Measurements from ENCODE around the gene CACNA2D3.
A peak's percentile ranks its signal among the peaks of the same experiment; 100 is the strongest.
"Not testable (repeated sequence)": the region's sequence is repeated elsewhere in the genome, so short reads cannot be mapped to it uniquely, and the experiment has no call there.

The CACNA2D3 gene

GRCh38 chr3:54122324-54123002, at the start of gene CACNA2D3:
Gene CACNA2D3 (plus strand): TSS chr3:54122552.
- peak in 23 of 51 donors; percentile 7 to 62 (median 44) for DNase-seq

- DNase-seq, result no peak
These were observed 49.0 kb upstream of the CACNA2D3 start for GRCh38 chr3:54073386-54073785.

GRCh38 chr3:54079314-54079713, 43.0 kb upstream of the CACNA2D3 start:
- no peak for DNase-seq

GRCh38 chr3:54079730-54080325, 42.5 kb upstream of the CACNA2D3 start:
- DNase-seq, result no peak

- DNase-seq, result no peak
These were observed 38.4 kb upstream of the CACNA2D3 start for GRCh38 chr3:54083921-54084320.

- no peak for DNase-seq
These were observed 36.4 kb upstream of the CACNA2D3 start for GRCh38 chr3:54085936-54086335.

- DNase-seq, result no peak
These were observed 35.5 kb upstream of the CACNA2D3 start for GRCh38 chr3:54086652-54087405.

GRCh38 chr3:54087581-54088410, 34.6 kb upstream of the CACNA2D3 start:
- no peak for DNase-seq

- no peak for DNase-seq
These were observed 28.7 kb upstream of the CACNA2D3 start for GRCh38 chr3:54093491-54094248.

- DNase-seq, result no peak
These were observed 27.4 kb upstream of the CACNA2D3 start for GRCh38 chr3:54094926-54095325.

GRCh38 chr3:54099381-54099780, 23.0 kb upstream of the CACNA2D3 start:
- no peak for DNase-seq

- DNase-seq, result no peak
These were observed 18.3 kb upstream of the CACNA2D3 start for GRCh38 chr3:54104084-54104483.

- not testable (repeated sequence) for DNase-seq
These were observed 6.2 kb upstream of the CACNA2D3 start for GRCh38 chr3:54116129-54116528.

GRCh38 chr3:54120657-54121413, 1.5 kb upstream of the CACNA2D3 start:
- DNase-seq, result peak in 4 of 51 donors; percentile 5 to 34 (median 19)

GRCh38 chr3:54121414-54122323, 683 bp upstream of the CACNA2D3 start:
- DNase-seq, result peak in 6 of 51 donors; percentile 20 to 62 (median 42)

- DNase-seq, result peak in 2 of 51 donors; percentile 37 to 65
These were observed 837 bp downstream of the CACNA2D3 start for GRCh38 chr3:54123003-54123775.

- DNase-seq, result peak in 3 of 51 donors; percentile 7 to 65 (median 37)
These were observed 1.4 kb downstream of the CACNA2D3 start for GRCh38 chr3:54123776-54124196.

GRCh38 chr3:54125300-54125699, 2.9 kb downstream of the CACNA2D3 start:
- DNase-seq, result no peak
